B cell (primary cell): ENCODE data around the gene BLVRB. TPM values are rescaled to one million over a fixed set of nuclear protein-coding genes. Genes with fewer than 3 reads are reported as not detected.
A peak's percentile ranks its signal among the peaks of the same experiment; 100 is the strongest.

ENCODE experiments used
- ATAC-seq: fragments of 200-7000 bp; cut with Tn5 transposase; one replicate; pipeline ENCODE4 v1.10.0; 2021; ENCODE audit warnings: low read depth, mild to moderate bottlenecking, moderate number of reproducible peaks, moderate library complexity
- CTCF ChIA-PET: fragments of 350-600 bp; sonication (Branson Sonifier 250); formaldehyde crosslinking; loops from one replicate; lab custom pipeline; 2021; ENCODE audit warnings: antibody characterized with exemption, inconsistent platforms; lab: Charles Lee
- POLR2A ChIA-PET: fragments of 350-600 bp; sonication (Branson Sonifier 250); formaldehyde crosslinking; loops from one replicate; lab custom pipeline; 2021; ENCODE audit warnings: antibody characterized with exemption; lab: Charles Lee
- DNase-seq: peaks from one replicate; pipeline ENCODE4 v3.0.0; 2013
- H2AFZ ChIP-seq: 2 replicates; pipeline ENCODE4 v1.6.1; 2012; ENCODE audit warnings: mild to moderate bottlenecking, low read depth, low read length; ENCODE audit not compliant: insufficient read depth, poor library complexity, severe bottlenecking
- H3K27ac ChIP-seq, 2 donors: 1 replicate in 1 of 2; 2 replicates in 1 of 2; pipeline ENCODE4 v1.5.1; 2012 to 2013; ENCODE audit warnings: low read length in 2 of 2, mild to moderate bottlenecking in 2 of 2, moderate library complexity in 1 of 2
- H3K27me3 ChIP-seq, 4 experiments: fragments of 200-600 bp in 1 of 4; sonication (generic) in 1 of 4; replicated peaks in 1 of 4; 1 replicate in 2 of 4; 2 replicates in 2 of 4; pipeline versions ENCODE4 v1.6.1 to v1.7.0; 2013 to 2016; ENCODE audit warnings: low read length in 3 of 4, mild to moderate bottlenecking in 2 of 4, mixed read lengths in 1 of 4, moderate library complexity in 1 of 4; ENCODE audit not compliant: insufficient read depth in 4 of 4, control insufficient read depth in 3 of 4; ENCODE audit errors: control extremely low read depth in 1 of 4
- H3K36me3 ChIP-seq, 2 experiments: replicated peaks in 1 of 2; 1 replicate in 1 of 2; 2 replicates in 1 of 2; pipeline versions ENCODE4 v1.6.1 to v1.7.1; 2013; ENCODE audit warnings: low read length in 1 of 2; ENCODE audit not compliant: insufficient read depth in 2 of 2, control insufficient read depth in 1 of 2; ENCODE audit errors: control extremely low read depth in 1 of 2, extremely low read depth in 1 of 2
- H3K4me1 ChIP-seq, 2 donors: fragments of 200-600 bp in 1 of 2; sonication (generic) in 1 of 2; 1 replicate in 1 of 2; 2 replicates in 1 of 2; pipeline versions ENCODE4 v1.5.1 to v1.6.1; 2013 to 2017; ENCODE audit warnings: low read length in 2 of 2; ENCODE audit not compliant: control insufficient read depth in 2 of 2, insufficient read depth in 2 of 2
- H3K4me2 ChIP-seq: replicated peaks from 2 replicates; pipeline ENCODE3; 2012; ENCODE audit warnings: mild to moderate bottlenecking, low read depth, low read length; ENCODE audit not compliant: poor library complexity, severe bottlenecking
- H3K4me3 ChIP-seq, 5 experiments: fragments of 200-600 bp in 1 of 5; sonication (generic) in 1 of 5; 1 replicate in 3 of 5; 2 replicates in 2 of 5; pipeline versions ENCODE4 v1.5.1 to v1.7.0; 2011 to 2016; ENCODE audit warnings: low read length in 4 of 5, mild to moderate bottlenecking in 4 of 5, low read depth in 2 of 5, control low read depth in 1 of 5, moderate library complexity in 1 of 5; ENCODE audit not compliant: insufficient read depth in 1 of 5; ENCODE audit errors: control extremely low read depth in 1 of 5, extremely low read depth in 1 of 5
- H3K79me2 ChIP-seq: fragments of 200-600 bp; sonication (generic); one replicate; pipeline ENCODE4 v1.6.0; 2016; ENCODE audit warnings: low read length; ENCODE audit not compliant: control insufficient read depth, insufficient read depth
- H3K9ac ChIP-seq: fragments of 200-600 bp; sonication (generic); 2 replicates; pipeline ENCODE4 v1.6.1; 2017; ENCODE audit warnings: mild to moderate bottlenecking, low read length, moderate library complexity
- H3K9me3 ChIP-seq, 3 donors: one replicate each; pipeline versions ENCODE4 v1.6.1 to v1.7.1; 2013; ENCODE audit warnings: low read length in 2 of 3; ENCODE audit not compliant: control insufficient read depth in 2 of 3, insufficient read depth in 1 of 3; ENCODE audit errors: control extremely low read depth in 1 of 3
- H4K20me1 ChIP-seq: 2 replicates; pipeline ENCODE4 v1.6.0; 2012; ENCODE audit warnings: mild to moderate bottlenecking, low read length; ENCODE audit not compliant: insufficient read depth, control insufficient read depth, poor library complexity, severe bottlenecking
- H3K27ac Mint-ChIP-seq: one replicate; pipeline ENCODE4 v1.8.0; 2021; ENCODE audit warnings: mixed read lengths
- H3K27me3 Mint-ChIP-seq: one replicate; pipeline ENCODE4 v1.8.0; 2021; ENCODE audit warnings: mixed read lengths
- H3K4me1 Mint-ChIP-seq: one replicate; pipeline ENCODE4 v1.8.0; 2021; ENCODE audit warnings: mixed read lengths
- H3K4me3 Mint-ChIP-seq: one replicate; pipeline ENCODE4 v1.8.0; 2021; ENCODE audit warnings: mixed read lengths
- H3K9me3 Mint-ChIP-seq: one replicate; pipeline ENCODE4 v1.8.0; 2022; ENCODE audit warnings: mixed read lengths; ENCODE audit not compliant: insufficient read depth
- CTCF ChIP-seq: fragments of 200-600 bp; IDR thresholded peaks from one replicate; pipeline ENCODE4 v1.8.0; 2022; ENCODE audit warnings: antibody characterized with exemption, mild to moderate bottlenecking
- EZH2 ChIP-seq: IDR thresholded peaks from 2 replicates; pipeline ENCODE4 v1.6.1; 2012; ENCODE audit warnings: borderline replicate concordance, low read depth, mild to moderate bottlenecking, moderate library complexity, low read length; ENCODE audit not compliant: insufficient read depth, poor library complexity, severe bottlenecking
- WGBS: methylation state at CpG from one replicate; pipeline ENCODE4 v1.1.5; 2013; ENCODE audit warnings: missing lambda C conversion rate; ENCODE audit not compliant: insufficient coverage; 5-methylcytosine and 5-hydroxymethylcytosine counted together
- intact Hi-C: fragments of 100-400 bp; cut with micrococcal nuclease; formaldehyde crosslinking; loops from one replicate; pipeline ENCODE4 v1.10.0; 2022
- polyA plus RNA-seq: library from polyadenylated mRNA; depleted of rRNA; stranded (reverse); fragments of >200 nt; gene quantifications from 2 replicates; pipeline ENCODE4 v1.2.3, GENCODE V29; 2012
- total RNA-seq, 2 donors: library from RNA; stranded (reverse); fragments of 120-200 nt in 1 of 2; gene quantifications; 1 replicate in 1 of 2; 2 replicates in 1 of 2; pipeline versions ENCODE4 v1.2.3 to v1.2.4, GENCODE V29; 2013 to 2022

Gene BLVRB
- total and polyA plus RNA-seq, 2 donors (not counting 1 experiment from before 2014, with no cell fraction given): 14.2 to 23.2 TPM

GRCh38 chr19:40417643-40417981 is 47.9 kb downstream of the BLVRB start:
- Histone ChIP-seq H2AFZ (peak overlapping the region; percentile 46), H3K27ac (no peak overlapping the region), H3K79me2 (peaks cover 3% of the 10 kb centered on the region), H3K36me3 (peaks cover 0 to 2% of the 10 kb centered on the region in 2 experiments), H3K4me3 (no peak overlapping the region), H3K9ac (no peak overlapping the region), H3K4me1 (peaks cover 9 to 15% of the 10 kb centered on the region in 2 donors), H4K20me1 (no peaks in the 10 kb centered on the region), H3K27me3 (no peaks in the 10 kb centered on the region), H3K9me3 (no peaks in the 10 kb centered on the region), H3K4me2 (no peak overlapping the region)
- DNase-seq: no peak
- H3K27me3 Mint-ChIP-seq: no peaks in the 10 kb centered on the region
- POLR2A ChIA-PET: interaction anchor here (0.6 kb wide), 2 partner anchors 47 to 593 kb away, joined by 4 to 5 read pairs; no protein-coding TSS in a partner anchor
- 84% methylated on average over 3 of the region's 4 CpGs for WGBS
- H3K27ac Mint-ChIP-seq: no peak overlapping the region
- no peaks in the 10 kb centered on the region for H3K9me3 Mint-ChIP-seq
- H3K4me1 Mint-ChIP-seq: peaks cover 16% of the 10 kb centered on the region
- H3K4me3 Mint-ChIP-seq: no peak overlapping the region
- CTCF ChIA-PET: interaction anchor here (5.6 kb wide), 1 partner anchor 27 kb away, joined by 87 read pairs; the partner anchor contains the start of gene SERTAD3
- no peak for TF ChIP-seq EZH2
- TF ChIP-seq CTCF: no peak
- no peak for ATAC-seq
- intact Hi-C loops: no loop called here

- Histone ChIP-seq H3K27ac (no peak overlapping the region), H2AFZ (peak overlapping the region; percentile 46), H3K4me3 (no peak overlapping the region), H3K79me2 (no peaks in the 10 kb centered on the region), H3K9me3 (no peaks in the 10 kb centered on the region), H3K4me1 (peaks cover 9 to 15% of the 10 kb centered on the region in 2 donors), H3K9ac (no peak overlapping the region), H4K20me1 (no peaks in the 10 kb centered on the region), H3K4me2 (no peak overlapping the region), H3K36me3 (no peaks in the 10 kb centered on the region), H3K27me3 (no peaks in the 10 kb centered on the region)
- DNase-seq (no peak), ATAC-seq (no peak)
- Mint-ChIP-seq H3K4me3 (no peak overlapping the region), H3K27me3 (no peaks in the 10 kb centered on the region), H3K27ac (no peak overlapping the region), H3K9me3 (no peaks in the 10 kb centered on the region), H3K4me1 (peaks cover 13% of the 10 kb centered on the region)
- 46% methylated on average over 13 of the region's 16 CpGs for whole genome bisulfite sequencing
- TF ChIP-seq EZH2 (no peak), CTCF (no peak)
- ChIA-PET CTCF (interaction anchor here (5.6 kb wide), 1 partner anchor 28 kb away, joined by 87 read pairs; the partner anchor contains the start of gene SERTAD3), POLR2A (interaction anchor here (0.6 kb wide), 2 partner anchors 47 to 592 kb away, joined by 4 to 5 read pairs; no protein-coding TSS in a partner anchor)
- intact Hi-C loops: no loop called here
Observed at GRCh38 chr19:40416918-40417642, 48.5 kb downstream of the BLVRB start.
